Islet precursor cell (in vitro differentiated cells): ENCODE results near the gene TMIE.
"Not testable (repeated sequence)": the region's sequence is repeated elsewhere in the genome, so short reads cannot be mapped to it uniquely, and the experiment has no call there.

Experiments used
- DNase-seq: peaks from one replicate; pipeline ENCODE4 v3.0.0-alpha.2; 2018

TMIE gene

DNA sequence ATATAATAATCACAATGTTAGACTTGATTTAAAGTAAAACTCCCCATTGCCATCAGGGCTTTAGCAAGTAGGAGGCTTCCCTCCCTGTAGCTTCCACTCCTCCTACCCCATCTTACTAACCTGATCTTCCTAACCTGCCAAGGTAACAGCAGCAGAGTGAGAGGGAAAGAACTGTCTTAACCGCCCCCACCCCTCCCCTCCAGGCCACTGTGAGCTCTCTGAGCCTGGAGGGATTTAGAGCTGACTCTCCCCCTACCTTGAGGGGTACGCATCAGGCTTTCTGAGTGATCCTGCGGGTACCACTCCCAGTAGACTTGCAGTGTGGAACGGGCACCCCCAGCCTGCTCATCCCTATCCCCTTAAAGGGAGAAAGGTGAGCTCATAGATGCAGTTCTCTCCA, 27.8 kb downstream of the TMIE start:
- DNase-seq, result no peak

DNA sequence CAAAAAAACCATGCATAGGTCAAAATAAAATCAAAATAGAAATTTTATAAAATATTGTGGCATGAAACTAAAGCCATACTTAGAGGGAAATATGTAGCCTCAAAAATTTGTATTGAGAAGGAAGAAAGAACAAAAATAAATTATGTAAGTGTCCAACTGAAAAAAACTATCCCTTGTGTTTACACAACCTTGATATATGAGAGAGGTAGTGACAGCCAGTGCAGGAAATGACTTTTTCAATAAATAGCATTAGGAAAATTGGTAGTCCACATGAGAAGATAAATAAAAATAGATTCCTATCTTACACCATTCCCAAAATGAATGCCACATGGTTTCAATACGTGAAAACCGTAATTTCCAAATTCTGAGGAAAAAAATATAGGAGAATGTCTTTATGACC, 29.6 kb downstream of the TMIE start:
- DNase-seq, result no peak

DNA sequence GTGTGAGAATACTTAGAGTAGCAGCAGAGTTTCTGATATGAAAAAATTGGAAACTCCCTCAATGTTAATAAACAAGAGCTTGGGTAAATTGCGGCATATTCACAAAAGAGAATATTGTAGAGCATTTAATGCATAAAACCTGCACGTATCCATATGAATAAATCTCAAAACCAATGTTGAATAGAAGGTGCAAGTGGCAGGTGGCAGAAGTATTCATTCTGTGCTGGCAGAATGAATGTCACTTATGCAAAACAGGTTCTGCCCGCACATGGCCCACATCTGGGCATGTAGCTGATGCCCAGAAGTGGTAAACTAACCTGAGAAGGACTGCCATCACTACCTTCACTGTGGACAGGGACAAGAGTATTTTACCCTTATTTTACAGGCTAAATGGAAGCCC, 30.6 kb downstream of the TMIE start:
- no peak for DNase-seq

DNA sequence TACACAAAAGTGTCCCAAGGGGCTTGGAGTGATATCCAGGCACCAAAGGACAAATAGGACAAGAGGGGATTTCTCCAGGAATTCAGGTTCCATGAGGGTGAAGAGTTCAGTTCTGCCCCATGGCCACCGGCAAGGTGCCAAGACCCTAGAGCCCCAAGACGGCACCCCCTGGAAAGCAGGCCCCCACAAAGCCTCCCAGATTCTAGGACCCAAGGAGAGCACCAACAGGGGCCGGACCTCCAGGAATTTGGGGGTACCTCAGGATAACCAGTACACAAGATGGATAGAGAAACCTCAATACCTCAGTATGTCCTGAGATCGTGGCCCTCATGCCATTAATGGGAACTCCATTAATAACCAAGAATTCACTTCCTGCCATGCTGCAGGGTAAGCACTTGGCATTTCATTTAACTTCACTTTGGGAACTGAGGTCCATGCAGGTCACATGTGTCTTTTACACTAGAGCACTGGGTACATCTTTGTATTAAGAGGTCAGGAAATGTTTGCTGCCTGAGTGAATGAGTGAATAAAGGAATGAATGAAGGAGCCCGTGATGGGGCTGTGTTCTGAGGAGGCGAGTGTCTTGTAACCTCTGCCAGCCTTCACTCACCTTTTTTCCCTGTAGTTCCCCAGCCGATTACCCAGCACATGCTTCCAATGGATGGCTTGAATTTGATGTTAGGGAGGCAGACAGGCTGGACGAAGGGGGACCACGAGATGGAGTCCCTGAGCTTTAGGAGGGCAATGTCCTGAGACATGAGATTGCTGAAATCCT, 32.0 kb downstream of the TMIE start:
- no peak for DNase-seq

DNA sequence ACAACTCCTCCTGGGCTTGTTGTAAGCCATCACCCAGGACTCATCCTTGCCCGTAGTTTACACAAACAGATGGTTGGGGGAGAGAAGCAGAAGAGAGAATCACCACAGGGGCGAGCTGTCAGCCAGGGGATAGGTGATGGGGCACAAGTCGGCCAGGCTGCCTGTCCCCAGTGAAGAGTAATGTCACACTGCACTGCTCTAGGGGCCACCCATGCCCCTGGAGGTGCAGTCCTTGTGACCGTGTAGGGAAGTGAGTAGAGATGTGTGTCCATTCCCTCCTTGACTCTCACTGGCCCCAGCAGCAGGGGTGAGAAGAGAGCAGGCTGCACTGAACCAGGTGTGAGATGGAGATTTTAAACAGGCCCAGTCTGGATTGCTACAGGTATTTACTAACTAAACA, 33.6 kb downstream of the TMIE start:
- DNase-seq, result no peak

DNA sequence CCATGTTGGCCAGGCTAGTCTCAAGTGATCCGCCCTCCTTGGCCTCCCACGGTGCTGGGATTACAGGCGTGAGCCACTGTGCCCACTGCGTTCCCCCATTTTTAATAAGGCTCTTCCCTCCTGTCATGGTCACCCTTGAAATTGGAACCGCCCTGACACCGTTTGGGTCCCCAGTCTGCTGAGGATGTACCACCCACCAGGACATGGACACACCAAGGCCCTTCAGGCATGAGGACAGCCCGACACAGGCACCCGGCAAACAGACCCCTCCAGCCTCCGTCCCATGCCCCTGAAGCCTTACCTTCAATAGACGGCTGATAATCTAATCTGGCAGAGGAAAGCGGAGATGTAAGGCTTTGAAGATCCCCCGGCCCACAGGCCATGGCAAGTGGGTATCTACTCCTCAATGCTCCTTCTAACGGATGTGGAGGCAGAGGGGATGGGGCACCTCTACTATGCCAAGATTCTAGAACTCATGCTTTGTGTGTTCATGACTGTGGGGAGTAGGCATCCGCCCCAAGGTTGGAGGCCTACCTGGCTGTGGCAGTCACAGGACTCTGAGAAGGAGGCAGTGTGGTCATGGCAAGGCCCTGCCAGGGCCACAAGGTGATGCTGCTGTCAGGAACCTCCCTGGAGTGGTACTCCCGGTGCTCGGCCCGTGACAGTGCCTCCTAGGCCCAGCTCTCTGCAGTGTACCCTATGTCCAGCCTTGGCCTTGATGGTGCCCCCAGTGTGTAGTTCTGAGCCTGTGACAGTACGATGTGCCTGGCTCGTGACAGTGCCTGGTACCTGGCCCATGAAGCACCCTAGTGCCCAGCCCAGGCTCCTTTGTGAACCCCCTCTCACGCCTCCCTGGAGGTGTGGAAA, 35.0 kb downstream of the TMIE start:
- no peak for DNase-seq

DNA sequence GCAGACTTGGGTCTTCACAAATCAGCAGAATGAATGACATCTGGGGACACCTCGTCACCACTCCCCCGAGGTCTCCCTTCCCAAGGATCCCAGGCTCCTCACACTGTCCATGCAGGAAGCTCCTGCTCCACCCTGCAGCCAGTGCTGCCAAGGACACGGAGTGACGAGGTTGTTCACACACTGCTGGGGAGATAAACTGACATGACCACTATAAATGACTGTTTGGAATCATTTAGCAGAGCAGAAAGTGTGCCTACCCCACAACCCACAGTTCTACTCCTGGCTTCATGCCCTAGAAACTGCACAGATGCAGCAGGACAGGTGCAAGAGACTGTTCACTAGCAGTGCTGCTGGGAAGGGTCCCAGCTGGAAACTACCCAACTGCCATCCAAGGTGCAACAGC, 36.1 kb downstream of the TMIE start:
- DNase-seq, result no peak

DNA sequence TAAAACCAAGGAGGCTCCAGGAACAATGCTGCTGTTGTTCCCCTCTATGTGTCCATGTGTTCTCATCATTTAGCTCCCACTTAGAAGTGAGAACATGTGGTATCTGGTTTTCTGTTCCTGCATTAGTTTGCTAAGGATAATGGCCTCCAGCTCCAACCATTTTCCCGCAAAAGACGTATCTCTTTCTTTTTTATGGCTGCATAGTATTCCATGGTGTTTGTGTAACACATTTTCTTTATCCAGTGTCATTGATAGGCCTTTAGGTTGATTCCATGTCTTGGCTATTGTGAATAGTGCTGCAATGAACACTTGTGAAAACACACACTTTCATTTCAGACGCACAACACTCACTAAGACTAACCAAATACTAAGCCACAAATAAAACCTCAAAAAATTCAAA, 38.4 kb downstream of the TMIE start:
- DNase-seq, result not testable (repeated sequence)

DNA sequence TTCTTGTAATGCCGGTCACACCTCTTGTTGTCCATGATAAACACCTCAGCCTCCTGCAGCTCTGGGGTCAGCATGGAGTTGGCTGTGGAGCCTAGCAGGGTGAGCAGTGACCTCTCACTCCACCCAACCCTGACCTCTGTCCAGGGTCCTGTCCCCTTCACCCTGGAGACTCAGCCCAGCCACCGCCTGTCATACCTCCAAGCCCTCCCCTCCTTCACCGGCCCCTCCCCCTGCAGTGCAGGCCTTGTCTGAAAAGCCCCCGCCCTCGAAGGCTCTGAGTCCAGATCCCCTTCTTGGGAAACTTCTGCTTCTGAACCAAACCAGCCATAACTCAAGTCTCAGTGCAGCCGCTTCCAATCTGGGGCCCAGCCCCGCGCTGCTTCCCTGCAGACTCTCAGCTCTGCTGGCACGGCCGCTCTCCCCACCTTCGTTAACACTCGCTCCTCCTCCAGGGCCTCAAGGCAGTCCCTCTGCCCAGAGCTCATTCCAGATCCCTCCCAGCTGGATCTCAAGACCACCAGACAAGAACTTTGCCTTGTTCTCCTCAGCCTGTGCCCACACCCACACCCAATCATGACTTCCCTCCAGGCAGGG, 41.9 kb downstream of the TMIE start:
- peak; percentile 62 for DNase-seq

DNA sequence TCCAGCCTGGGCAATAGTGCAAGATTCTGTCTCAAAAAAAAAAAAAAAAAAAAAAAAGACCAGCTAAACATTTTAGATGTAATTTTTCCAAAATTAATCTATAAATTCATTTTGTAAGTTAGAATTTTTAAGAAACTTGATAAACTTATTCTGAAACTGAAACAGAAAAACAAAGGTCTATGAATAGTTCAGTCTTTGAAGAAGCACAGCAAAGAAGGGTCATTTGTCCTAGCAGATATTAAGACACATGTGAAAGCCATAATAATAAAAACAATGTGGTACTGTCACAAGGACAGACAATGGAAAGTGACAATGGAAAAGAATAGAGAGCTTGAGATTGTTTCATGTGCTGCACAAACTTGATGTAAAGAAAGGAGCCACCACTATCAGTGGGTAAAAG, 45.5 kb downstream of the TMIE start:
- DNase-seq, result no peak

DNA sequence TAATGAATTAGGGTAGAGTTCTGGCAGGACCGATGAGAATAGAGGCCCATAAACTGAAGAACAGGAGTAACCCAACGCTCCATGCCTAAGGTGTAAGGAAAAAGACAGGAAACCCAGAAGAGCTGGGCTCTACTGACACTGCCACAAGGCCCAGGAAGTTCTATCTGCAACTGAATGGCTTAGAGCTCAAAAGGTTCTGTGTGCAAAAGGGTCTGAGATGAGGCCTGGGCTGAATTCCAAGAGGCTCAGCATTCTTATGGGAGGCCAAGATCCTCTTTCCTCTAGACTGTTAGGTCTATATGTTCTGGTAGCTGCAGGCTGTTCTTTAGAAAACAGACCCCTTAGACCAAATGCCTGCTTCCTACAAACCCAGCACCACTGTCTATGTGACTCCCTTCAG, 47.0 kb downstream of the TMIE start:
- no peak for DNase-seq

DNA sequence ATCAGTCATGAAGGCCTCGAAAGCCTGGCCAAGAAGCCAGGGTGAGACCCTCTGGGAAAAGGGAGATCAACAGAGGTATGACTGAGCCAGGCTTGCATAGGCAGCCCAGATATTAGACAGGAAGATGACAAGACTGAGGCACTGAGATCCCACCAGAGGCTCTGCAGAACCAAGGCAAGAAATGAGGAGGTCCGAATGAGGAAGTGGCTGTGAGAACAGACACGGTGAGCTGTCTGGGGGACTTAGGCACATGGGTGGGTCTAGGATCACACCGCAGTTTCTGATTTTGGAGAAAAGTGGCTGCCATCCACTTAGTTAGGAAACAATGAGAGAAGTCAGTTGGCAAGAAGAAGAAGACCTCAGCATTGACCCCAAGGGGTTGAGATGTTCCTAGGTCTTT, 47.9 kb downstream of the TMIE start:
- no peak for DNase-seq

DNA sequence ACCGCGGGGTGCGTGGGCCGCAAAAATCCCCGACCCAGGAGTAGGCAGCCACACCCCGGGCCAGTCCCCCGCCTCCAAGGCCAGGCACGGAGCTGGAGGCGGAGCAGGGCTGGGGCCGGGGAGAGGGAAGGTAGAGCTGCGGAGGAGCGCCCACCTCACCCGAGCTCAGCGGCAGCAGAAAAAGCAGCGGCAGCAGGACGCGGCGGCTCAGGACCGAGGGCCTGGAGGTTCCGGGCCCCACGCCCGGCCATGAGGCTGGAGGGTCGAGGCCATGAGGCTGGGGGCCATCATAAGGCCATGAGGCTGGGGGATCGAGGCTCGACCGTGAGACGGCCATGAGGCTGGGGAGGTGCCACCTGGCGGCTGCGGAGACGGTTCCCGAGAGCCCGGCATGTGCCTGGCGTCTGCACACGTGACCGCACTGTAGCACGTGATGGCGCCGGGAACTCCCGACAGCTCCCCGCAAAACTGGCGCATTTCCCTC, 49.4 kb downstream of the TMIE start:
- no peak for DNase-seq

DNA sequence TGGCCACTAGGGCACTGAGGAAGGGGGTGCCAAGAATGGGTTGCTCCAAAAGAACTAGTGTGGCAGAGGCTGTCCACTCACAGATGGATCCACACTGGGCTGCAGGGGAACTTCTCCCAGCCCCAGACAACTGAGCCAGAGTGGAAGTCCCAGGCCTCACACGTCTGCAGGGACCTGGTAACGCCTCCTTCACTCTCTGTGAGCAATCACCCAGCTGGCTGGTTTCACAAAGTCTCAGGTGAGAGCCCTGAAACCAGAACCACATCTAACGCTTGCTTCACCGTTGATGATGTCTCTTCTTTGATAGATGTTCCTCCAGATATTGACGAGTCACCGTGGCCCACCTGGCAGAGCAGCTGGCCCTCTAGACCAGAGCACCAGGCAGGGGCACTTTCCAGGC, 51.9 kb downstream of the TMIE start:
- DNase-seq, result not testable (repeated sequence)

DNA sequence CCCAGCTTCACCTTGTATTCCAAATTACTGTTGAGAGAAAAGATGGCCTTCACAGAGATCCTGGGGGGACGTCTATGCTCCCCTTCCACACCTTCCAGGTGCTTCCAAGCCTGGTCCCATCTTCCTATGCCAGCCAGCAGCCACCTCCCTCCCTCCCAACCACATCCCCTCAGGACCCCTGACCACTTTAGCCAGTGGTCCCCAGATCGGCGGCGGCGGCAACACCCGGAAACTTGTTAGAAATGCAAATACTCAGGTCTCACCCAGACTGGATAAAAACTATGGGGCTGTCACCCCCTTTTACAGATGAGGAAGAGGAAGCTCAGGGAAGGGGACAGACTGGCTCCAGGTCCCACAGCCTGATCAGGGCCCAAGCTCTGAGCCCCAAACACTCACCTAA, 54.5 kb downstream of the TMIE start:
- DNase-seq, result no peak

DNA sequence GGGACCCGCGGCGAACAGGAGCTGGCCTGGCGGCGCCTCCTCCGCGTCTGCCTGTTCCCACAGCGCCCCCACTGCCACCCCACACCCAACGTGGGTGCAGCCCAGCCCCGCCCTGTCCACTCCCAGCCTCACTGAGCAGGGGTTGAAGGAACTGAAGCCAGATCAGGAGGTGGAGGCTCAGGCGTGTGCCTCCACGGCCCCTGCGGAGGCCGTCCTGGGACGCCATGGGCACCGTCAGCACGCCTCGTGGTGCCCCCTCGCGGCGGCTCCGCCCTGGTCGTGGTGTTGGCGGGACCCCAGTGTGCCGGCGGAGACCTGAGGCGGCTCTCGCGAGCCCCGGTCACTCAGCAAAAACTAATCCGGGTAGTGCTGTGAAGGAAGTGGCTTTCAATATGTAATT, 55.5 kb downstream of the TMIE start:
- DNase-seq, result no peak

DNA sequence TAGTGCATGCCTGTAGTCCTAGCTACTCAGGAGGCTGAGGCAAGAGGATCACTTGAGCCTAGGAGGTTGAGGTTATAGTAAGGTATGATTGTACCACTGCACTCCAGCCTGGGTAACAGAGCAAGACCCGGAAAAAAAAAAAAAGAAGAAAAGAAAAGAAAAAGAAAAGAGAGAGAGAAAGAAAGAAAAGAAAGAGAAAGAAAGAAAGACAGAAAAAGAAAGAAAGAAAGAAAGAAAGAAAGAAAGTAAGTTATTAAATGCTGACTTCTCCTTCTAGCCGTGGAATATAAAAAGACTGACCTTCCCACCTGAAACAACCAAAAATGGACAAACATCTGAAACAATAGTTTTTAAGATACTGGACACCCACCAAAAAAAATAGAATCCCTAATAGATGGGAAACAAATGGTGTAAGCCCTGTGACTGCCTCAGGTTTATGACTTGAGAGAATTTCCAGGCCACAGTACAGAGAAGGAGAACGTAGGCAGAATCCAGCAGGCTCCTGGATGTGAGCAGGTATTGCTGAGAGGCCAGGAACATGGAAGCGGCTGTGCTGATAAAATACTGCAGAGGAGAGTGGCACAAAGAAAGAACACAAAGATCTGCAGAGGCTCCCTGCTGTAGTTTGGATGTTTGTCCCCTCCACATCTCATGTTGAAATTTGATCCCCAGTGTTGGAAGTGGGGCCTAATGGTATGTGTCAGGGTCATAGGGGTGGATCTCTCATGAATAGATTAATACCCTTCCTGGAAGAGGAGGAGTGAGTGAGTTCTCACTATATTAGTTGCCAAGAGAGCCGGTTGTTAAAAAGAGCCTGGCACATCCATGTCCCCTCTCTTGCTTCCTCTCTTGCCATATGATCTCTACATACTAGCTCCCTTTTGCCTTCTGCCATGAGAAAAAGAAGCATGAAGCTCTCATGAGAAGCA, 58.3 kb downstream of the TMIE start:
- DNase-seq, result no peak
